Mucosa of stomach (tissue), 1 donor: Measurements from ENCODE around the gene SEMA4C.

Experiments
- H3K27me3 ChIP-seq: one replicate; pipeline ENCODE4 v1.7.0; 2013; ENCODE audit warnings: mild to moderate bottlenecking, low read length; ENCODE audit not compliant: control insufficient read depth, insufficient read depth
- H3K36me3 ChIP-seq: one replicate; pipeline ENCODE4 v1.7.0; 2013; ENCODE audit warnings: low read length; ENCODE audit not compliant: control insufficient read depth, insufficient read depth
- H3K4me1 ChIP-seq: one replicate; pipeline ENCODE4 v1.7.0; 2013; ENCODE audit warnings: mild to moderate bottlenecking, low read length; ENCODE audit not compliant: control insufficient read depth, insufficient read depth
- H3K4me3 ChIP-seq: one replicate; pipeline ENCODE4 v1.7.0; 2013; ENCODE audit warnings: low read length
- H3K9ac ChIP-seq: one replicate; pipeline ENCODE4 v1.7.0; 2013; ENCODE audit warnings: mild to moderate bottlenecking, low read length, moderate library complexity
- H3K9me3 ChIP-seq: one replicate; pipeline ENCODE4 v1.7.0; 2013; ENCODE audit warnings: mild to moderate bottlenecking, low read length, moderate library complexity; ENCODE audit not compliant: control insufficient read depth
- donor health status: Pancreatic carcinoma.

SEMA4C gene

DNA sequence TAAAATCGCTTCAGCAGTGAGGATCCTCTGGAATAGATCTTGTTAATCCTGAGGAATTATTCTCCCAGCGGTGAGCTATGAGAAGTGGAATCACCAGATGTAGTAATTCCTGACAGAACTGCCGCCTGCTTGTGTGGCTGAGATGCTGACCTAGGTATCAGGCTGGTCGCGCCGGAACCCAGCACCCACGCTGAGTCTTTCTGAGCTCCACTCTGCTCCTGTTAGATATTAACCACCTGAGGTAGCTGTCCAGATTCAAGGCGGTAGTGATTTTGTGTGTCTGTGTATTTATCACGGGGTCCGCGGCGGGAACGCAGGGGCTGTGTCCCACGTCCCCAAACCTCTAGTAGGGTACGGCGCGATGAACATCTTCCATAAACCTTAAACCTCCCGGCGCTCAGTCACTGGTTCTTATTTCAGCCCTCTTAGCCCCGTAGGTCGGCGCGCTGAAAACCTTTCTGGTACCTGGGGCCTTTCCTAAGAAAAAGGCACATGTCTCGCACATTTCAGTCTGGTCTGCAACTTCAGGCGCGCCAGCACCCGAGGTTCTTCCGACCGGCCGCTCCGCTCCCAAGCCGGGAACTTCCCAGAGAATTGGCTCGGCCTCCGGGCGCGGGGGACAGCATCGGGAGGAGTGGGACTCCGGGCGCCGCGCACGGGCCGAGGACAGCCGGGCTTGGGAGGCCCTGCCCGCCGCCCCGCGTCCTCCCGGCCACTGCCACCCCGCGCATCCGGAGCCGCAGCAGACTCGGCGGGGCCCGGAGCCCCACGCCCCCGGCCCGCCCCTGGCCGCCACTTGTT, 54.4 kb downstream of the SEMA4C start:
- Histone ChIP-seq H3K9ac (peak overlapping the region; percentile 78), H3K4me1 (peaks cover 42% of the 10 kb centered on the region)

DNA sequence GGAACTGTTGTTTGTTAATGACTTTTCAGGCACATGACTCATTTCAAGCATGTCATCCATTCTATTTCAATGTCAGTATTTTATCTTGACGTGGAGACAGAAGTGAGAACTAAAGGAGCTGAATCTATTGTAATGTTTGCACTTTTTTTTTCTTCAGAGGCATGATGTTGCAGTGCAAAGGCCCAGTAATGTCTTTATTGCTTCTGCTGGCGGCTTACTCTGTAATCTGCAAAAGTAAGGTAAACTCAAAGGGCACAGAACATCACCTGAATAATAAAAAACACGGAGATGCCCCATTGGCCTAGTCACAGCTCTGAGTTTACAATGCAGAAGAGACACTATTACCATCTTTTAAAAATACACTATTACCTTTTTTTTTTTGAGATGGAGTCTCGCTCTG, 56.2 kb downstream of the SEMA4C start:
- H3K9me3 ChIP-seq = no peaks in the 10 kb centered on the region
- H3K9ac ChIP-seq = no peak overlapping the region
- peaks cover 23% of the 10 kb centered on the region for H3K4me1 ChIP-seq
- H3K27me3 ChIP-seq = no peaks in the 10 kb centered on the region
- H3K4me3 ChIP-seq = no peak overlapping the region
- no peaks in the 10 kb centered on the region for H3K36me3 ChIP-seq

More for the DNA sequence above, 54.4 kb downstream of the SEMA4C start:
- Histone ChIP-seq H3K4me3 (peak overlapping the region; percentile 34), H3K27me3 (no peaks in the 10 kb centered on the region), H3K36me3 (no peaks in the 10 kb centered on the region), H3K9me3 (no peaks in the 10 kb centered on the region)

DNA sequence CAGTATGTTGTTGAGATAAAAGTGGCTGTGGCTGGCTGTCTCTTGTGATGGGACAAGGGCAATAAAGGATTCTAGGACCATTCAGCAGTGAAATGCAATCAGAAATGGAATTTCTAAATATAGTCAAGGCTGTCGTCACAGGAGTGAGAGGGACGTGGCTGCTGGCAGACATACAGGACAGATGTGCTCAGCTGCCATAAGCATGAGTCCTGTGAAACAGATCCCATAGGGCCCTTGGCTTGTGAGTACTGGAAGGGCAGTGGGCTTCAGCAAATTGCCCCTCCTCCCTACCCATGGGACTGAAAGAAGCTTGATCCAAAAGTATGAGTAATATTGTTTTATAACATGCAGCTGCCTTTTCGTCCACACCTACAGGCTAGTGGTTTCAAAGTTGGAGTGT, 58.0 kb downstream of the SEMA4C start:
- Histone ChIP-seq H3K9me3 (no peaks in the 10 kb centered on the region), H3K4me1 (peaks cover 12% of the 10 kb centered on the region), H3K4me3 (no peak overlapping the region), H3K27me3 (no peaks in the 10 kb centered on the region), H3K36me3 (no peaks in the 10 kb centered on the region), H3K9ac (no peak overlapping the region)

DNA sequence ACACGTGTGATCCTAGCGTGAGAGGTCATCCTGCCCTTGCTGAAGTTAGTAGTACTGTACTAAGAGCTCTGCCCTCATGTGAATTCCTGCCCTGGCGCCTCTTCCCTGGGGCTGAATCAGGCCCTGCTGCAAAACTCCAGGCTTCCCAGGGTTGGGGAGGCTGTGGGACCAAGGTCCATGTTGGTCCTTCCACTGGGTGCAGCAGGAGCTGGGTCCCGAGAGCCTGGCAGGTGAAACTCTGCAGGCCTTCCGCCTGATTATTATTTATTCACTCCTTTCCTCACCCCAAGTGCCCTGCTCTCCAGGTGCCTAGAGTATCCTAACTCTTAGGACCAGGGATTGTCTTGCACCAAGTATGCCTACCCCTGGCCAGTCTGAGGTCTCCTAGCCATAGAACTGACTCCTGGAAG, 59.1 kb downstream of the SEMA4C start:
- Histone ChIP-seq H3K4me1 (peaks cover 12% of the 10 kb centered on the region), H3K27me3 (no peaks in the 10 kb centered on the region), H3K9me3 (no peaks in the 10 kb centered on the region), H3K9ac (no peak overlapping the region), H3K4me3 (no peak overlapping the region), H3K36me3 (no peaks in the 10 kb centered on the region)

DNA sequence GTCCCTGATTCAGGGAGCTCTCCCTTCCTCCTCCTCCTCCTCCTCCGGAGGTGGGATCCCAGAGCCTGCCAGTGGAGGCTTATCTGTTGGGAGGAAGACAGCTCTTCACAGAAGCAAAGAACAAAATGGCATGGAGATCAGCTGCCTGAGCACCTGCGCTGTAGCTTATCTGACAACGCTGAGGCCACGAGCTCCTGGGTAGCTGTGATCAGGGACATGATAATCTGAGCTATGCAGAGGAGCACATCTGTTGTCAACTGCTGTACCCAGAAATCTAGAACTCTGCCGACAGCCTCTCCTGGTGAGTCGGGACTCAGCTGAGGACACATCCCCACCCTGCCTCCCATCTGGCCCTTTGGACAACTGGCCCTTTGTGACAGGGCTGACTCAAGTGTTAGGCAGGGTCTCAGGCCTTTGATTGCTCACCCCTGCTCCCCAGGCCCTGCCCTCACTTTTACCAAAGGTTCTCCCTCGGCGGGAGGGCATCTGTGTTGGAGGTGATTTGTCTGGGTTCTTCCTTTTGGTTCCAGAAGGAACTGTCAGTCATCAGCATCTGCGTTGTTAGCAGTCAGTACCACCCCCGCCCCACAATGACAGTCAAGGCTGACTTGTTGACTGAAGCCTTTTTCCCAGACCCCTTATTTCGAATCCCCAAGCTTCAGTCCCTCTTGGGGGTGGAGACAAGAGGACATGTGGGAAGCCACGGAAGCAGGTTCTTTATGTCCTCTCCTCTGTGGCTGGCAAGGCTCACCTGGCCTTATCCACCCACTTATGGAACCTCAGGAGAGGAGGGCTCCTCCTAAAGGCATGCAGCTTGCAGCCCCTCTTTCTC, 59.7 kb downstream of the SEMA4C start:
- H3K4me3 ChIP-seq = no peak overlapping the region
- H3K9me3 ChIP-seq = no peaks in the 10 kb centered on the region
- H3K36me3 ChIP-seq = no peaks in the 10 kb centered on the region
- no peaks in the 10 kb centered on the region for H3K27me3 ChIP-seq
- H3K4me1 ChIP-seq = peaks cover 7% of the 10 kb centered on the region
- no peak overlapping the region for H3K9ac ChIP-seq
